Ramos (cell line): ENCODE results near the gene TBX15.

Experiments
- in situ Hi-C: fragments of 300-500 bp; cut with MboI; formaldehyde crosslinking; loops from one replicate; pipeline ENCODE4 v1.14.3; 2022; ENCODE audit warnings: low sequenced_read_pairs; ENCODE audit not compliant: unreplicated experiment

The TBX15 gene

GRCh38 chr1:118988186-118989005, at the start of gene TBX15:
Gene TBX15, minus strand, starts transcription at chr1:118988343. Its CDS starts 548 bp downstream, at chr1:118987795.
- in situ Hi-C loops: no loop called here

DNA sequence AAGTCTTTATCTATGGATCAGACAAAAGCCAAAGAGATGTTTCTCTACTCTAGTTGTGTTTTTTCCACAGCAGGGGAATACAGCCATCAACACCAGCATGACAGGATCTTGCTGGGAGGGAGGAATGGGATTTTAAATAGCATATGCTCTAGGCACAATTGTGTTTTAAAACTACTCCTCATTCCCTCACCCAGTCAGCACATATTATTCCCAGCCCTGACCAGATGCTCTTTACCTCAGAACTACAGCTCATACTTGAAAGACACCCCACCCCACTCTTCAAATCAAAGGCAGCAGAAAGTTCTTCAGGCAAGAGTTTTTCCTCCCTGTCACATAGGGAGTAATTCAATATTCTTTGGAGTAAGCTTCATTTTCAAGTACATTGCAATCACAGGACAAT, 46.2 kb upstream of the TBX15 start:
- in situ Hi-C loops: no loop called here

GRCh38 chr1:119032986-119033385, 44.8 kb upstream of the TBX15 start:
- in situ Hi-C loops: no loop called here

DNA sequence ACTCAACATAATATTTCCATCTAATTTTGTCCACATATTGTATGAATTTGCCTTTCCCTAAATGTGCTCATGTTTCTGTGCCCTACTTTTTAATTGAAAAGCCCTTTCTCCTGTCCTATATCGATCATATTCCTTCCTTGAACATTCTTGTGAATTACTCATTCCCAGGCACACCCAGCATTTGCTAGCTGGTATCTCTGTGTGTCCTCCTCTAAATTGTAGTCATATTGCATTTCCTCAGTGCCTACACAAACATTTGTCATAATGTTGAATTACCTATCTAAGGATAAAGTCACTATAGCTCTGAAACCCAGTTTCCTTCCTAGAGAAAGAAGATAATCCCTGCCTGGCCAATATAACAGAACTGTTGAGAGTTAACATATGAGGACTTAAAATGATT, 39.6 kb upstream of the TBX15 start:
- in situ Hi-C loops: no loop called here

DNA sequence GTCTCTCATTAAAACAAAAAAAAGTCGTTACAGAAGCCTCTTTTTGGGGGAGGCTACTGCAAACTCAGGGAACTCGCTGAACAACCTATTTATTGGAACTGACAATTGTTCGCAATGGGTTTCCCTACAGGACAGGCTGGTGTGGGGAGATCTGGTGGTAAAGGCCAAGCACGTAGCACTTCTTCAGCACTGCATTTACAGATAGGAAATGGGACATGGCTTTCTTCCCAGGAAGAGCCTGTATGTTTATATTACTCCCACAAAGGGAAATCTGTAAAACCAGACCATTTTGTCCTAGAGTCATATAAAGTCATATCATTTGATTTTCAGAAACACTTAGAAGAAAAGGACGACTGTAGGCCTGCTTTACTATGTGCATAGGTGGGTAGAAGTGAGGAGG, 38.8 kb upstream of the TBX15 start:
- in situ Hi-C loops: no loop called here

DNA sequence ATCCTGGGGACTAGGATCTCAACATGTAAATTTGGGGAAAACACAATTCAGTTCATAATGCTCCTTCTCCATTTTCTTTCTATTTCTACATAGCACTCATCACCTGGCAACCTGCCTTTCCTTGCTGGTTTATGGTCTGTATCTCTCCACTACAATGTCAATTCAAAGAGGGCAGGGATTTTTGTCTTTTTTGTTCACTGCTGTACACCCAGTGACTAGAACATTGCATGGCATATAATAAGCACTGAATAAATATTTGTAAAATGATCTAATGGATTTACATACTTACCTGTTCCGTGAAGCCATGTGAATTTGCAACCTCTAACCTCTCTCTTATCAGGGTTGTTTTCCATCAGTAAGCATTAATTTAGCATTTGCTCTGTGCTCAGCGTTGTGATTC, 27.4 kb upstream of the TBX15 start:
- in situ Hi-C loops: no loop called here

GRCh38 chr1:119012383-119012782, 24.2 kb upstream of the TBX15 start:
- in situ Hi-C loops: no loop called here

DNA sequence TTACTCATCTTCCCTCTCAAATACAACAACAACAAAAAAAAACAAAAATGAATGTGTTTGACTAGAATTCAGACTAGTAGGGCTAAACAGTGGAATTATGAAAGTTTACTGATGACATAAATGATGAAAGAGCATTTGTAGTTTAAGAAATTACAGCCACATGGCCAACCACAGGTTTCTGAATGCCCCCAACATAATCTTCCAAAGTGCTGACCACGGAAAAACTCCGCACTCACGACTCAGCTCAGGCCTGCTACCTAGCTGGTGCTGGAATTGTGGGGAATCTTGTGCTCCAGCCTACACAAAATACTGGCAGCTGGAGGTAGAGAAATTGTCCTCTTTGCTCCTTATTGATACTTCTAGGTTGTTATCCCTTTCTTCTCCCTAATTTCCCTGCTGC, 23.6 kb upstream of the TBX15 start:
- in situ Hi-C loops: no loop called here

GRCh38 chr1:119011116-119011515, 23.0 kb upstream of the TBX15 start:
- in situ Hi-C loops: no loop called here

DNA sequence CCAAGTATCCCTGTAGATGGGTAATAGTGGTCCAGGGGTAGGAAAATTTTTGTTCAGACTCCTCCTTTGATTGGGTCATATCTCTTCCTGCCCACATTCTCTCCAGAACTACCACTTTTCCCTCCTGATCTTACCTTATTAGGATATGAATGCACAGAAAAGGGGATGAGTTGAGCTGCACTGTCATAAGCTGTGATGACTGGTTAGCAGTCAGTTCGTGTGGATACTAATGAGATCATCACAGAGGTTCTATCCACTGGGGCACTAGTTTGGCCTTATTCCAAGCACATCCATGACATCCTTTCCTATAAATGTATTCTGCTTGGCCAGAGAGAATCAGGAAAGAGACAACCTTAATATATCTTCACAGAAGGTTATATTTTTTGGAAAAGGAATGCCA, 22.1 kb upstream of the TBX15 start:
- in situ Hi-C loops: no loop called here

DNA sequence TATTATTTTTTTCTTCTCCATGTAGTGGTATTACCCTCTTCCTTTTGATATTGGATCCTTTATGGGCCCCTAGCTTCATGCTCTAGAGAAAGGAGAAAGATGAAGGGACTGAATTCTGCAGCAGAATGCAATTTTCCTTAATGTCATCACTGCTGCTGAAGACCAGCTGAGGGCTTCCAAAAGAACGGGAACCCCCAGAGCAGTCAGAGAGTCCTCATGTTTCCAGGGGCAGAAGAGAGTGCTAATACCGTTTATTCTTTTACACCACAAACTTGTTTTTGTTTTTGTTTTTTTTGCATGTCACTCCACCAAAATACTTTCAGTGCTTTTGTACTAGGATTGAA, 21.1 kb upstream of the TBX15 start:
- in situ Hi-C loops: no loop called here

DNA sequence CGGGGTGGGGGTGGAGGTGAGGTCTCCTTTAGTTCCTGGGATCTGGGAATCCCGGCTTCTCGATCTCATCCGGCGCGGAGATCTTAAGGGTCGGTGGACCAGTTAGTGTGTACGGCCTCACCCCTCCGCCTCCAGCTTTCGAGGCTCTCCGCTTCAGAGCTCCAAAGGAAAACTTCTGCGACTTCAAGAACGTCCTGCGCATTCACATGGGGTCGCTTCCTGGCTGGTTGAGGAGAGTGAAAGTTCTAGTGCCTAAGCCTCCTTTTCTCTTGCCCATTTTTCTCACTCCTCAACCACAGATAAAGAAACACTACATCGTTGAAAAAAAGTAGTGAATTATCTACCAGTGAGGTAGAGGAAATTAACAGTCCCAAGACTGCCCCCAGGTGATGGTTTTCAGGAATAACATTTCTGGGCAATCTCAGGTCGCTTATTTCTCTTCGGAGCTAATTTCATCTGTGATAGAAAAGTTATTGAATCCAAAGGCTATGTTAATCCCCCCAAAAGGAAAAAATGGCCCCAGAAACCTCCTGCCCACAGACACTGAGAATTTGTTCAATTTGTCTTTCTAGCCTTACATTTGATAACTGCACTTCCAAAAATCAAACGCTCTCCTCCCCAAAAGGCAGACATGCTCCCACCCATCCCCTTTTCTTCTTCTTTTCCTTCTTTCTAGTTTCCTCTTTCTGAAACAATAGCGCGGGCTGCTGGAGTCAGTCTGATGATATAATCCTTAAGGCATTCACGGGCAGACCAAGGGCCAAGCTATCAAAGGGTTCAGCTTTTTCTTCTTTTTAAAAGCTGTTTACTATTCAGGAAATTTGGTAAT, 20.6 kb upstream of the TBX15 start:
- in situ Hi-C loops: no loop called here

GRCh38 chr1:119007670-119008482, 19.7 kb upstream of the TBX15 start:
- in situ Hi-C loops: no loop called here

- in situ Hi-C loops: no loop called here
Measured at GRCh38 chr1:119007339-119007669, 19.2 kb upstream of the TBX15 start.

GRCh38 chr1:119006406-119007279, 18.5 kb upstream of the TBX15 start:
- in situ Hi-C loops: no loop called here

GRCh38 chr1:119005724-119006405, 17.7 kb upstream of the TBX15 start:
- in situ Hi-C loops: no loop called here

DNA sequence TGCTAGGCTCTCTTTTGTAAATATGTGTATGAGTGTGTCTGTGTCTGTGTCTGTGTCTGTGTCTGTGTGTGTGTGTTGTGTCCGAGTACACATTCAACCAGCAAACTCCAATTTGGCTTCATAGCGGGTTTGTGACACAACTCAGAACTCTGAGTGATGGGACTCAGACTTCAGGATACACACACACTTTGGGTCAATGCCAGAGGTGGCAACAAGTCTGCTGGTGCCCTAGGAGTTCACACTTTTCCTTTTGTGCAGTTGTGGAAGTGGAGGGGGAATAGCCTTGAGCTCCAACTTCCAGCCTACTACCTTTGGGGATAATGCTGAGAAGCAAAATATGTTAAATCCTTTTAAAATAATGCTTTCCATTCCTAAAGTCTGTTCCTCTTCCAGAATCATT, 16.6 kb upstream of the TBX15 start:
- in situ Hi-C loops: no loop called here

DNA sequence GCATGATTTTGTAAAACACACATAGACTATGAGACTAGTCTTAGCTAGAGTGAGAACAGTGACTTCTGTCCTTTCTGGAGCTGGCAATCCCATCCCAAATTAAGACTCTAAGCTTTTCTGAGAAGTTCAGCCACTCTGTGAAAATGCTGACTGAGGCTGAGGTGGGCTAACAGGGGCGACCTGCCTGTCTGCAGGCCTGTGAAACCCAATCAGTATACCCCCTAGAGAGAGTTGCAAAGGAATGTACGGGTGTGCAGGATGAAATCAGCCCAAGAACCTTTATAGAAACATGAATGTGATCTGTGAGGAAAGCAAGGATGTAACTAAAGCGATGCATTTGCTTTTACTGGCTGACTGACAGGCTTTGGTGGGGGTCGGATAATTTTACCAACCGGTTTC, 16.0 kb upstream of the TBX15 start:
- in situ Hi-C loops: no loop called here

- in situ Hi-C loops: no loop called here
Measured at GRCh38 chr1:119003413-119004128, 15.4 kb upstream of the TBX15 start.
